WTC11 (cell line): ENCODE results near the gene HS1BP3. TPM values are rescaled to one million over a fixed set of nuclear protein-coding genes. Genes with fewer than 3 reads are reported as not detected.

ENCODE experiments used
- ATAC-seq: fragments of 200-7000 bp; cut with Tn5 transposase; 2 replicates; pipeline ENCODE4 v1.10.0; 2021; ENCODE audit warnings: mild to moderate bottlenecking, moderate library complexity
- CTCF ChIA-PET: fragments of 300-600 bp; sonication (Branson Sonifier 250); formaldehyde crosslinking; loops from one replicate; lab custom pipeline; 2021; ENCODE audit warnings: antibody characterized with exemption; lab: Charles Lee
- POLR2A ChIA-PET: fragments of 350-600 bp; sonication (Branson Sonifier 250); formaldehyde crosslinking; loops from one replicate; lab custom pipeline; 2021; ENCODE audit warnings: antibody characterized with exemption; lab: Charles Lee
- DNase-seq: peaks from one replicate; pipeline ENCODE4 v3.0.0; 2021; ENCODE audit warnings: low spot score
- H3K27ac Mint-ChIP-seq: 2 replicates; pipeline ENCODE4 v1.8.0; 2021; ENCODE audit warnings: mixed read lengths
- H3K27me3 Mint-ChIP-seq: 2 replicates; pipeline ENCODE4 v1.8.0; 2021; ENCODE audit warnings: low read depth, mild to moderate bottlenecking, moderate library complexity, mixed read lengths
- H3K36me3 Mint-ChIP-seq: 2 replicates; pipeline ENCODE4 v1.8.0; 2021; ENCODE audit warnings: mixed read lengths
- H3K4me1 Mint-ChIP-seq: 2 replicates; pipeline ENCODE4 v1.8.0; 2022; ENCODE audit warnings: mixed read lengths
- H3K4me3 Mint-ChIP-seq: 2 replicates; pipeline ENCODE4 v1.8.0; 2021; ENCODE audit warnings: mild to moderate bottlenecking, moderate library complexity, mixed read lengths
- H3K9me3 Mint-ChIP-seq: 2 replicates; pipeline ENCODE4 v1.8.0; 2021; ENCODE audit warnings: mixed read lengths
- ATF1 ChIP-seq: sonication (generic); formaldehyde crosslinking; IDR thresholded peaks from 2 replicates; pipeline ENCODE4 v1.8.1; 2023; ENCODE audit warnings: mild to moderate bottlenecking, moderate library complexity, missing genetic modification reagents
- CREM ChIP-seq: sonication (generic); formaldehyde crosslinking; IDR thresholded peaks from 2 replicates; pipeline ENCODE4 v1.8.1; 2022; ENCODE audit warnings: mild to moderate bottlenecking, missing genetic modification reagents, moderate library complexity
- FOXK1 ChIP-seq: sonication (generic); formaldehyde crosslinking; IDR thresholded peaks from 2 replicates; pipeline ENCODE4 v1.8.0; 2022; ENCODE audit warnings: mild to moderate bottlenecking, moderate library complexity, missing genetic modification reagents
- HMGA2 ChIP-seq: fragments of 250-450 bp; sonication (Bioruptor Pico); IDR thresholded peaks from 2 replicates; pipeline ENCODE4 v1.4.0; 2021; ENCODE audit warnings: mild to moderate bottlenecking, moderate library complexity
- JAZF1 ChIP-seq: fragments of 250-450 bp; sonication (Bioruptor Pico); IDR thresholded peaks from 2 replicates; pipeline ENCODE4 v1.9.0; 2021; ENCODE audit warnings: moderate library complexity, mild to moderate bottlenecking, inconsistent platforms
- JUN ChIP-seq: sonication (generic); formaldehyde crosslinking; IDR thresholded peaks from 2 replicates; pipeline ENCODE4 v1.8.0; 2023; ENCODE audit warnings: mild to moderate bottlenecking, missing genetic modification reagents
- NFE2L1 ChIP-seq: sonication (generic); formaldehyde crosslinking; IDR thresholded peaks from 2 replicates; pipeline ENCODE4 v1.8.1; 2023; ENCODE audit warnings: missing genetic modification reagents
- SMAD4 ChIP-seq: sonication (generic); formaldehyde crosslinking; IDR thresholded peaks from 2 replicates; pipeline ENCODE4 v1.8.0; 2022; ENCODE audit warnings: mild to moderate bottlenecking, missing genetic modification reagents
- SOX15 ChIP-seq: fragments of 250-450 bp; sonication (Bioruptor Pico); IDR thresholded peaks from 2 replicates; pipeline ENCODE4 v1.9.0; 2021; ENCODE audit warnings: mild to moderate bottlenecking
- SP1 ChIP-seq: sonication (generic); formaldehyde crosslinking; conservative IDR thresholded peaks from 2 replicates; pipeline ENCODE4 v1.8.1; 2022; ENCODE audit warnings: missing genetic modification reagents
- TEAD1 ChIP-seq: sonication (generic); formaldehyde crosslinking; IDR thresholded peaks from 2 replicates; pipeline ENCODE4 v1.8.0; 2022; ENCODE audit warnings: mild to moderate bottlenecking, missing genetic modification reagents
- ZBTB21 ChIP-seq: sonication (generic); formaldehyde crosslinking; IDR thresholded peaks from 2 replicates; pipeline ENCODE4 v1.8.1; 2023; ENCODE audit warnings: mild to moderate bottlenecking, missing genetic modification reagents, borderline replicate concordance
- ZNF121 ChIP-seq: sonication (generic); formaldehyde crosslinking; IDR thresholded peaks from 2 replicates; pipeline ENCODE4 v1.8.0; 2023; ENCODE audit warnings: missing genetic modification reagents
- ZNF138 ChIP-seq: sonication (generic); formaldehyde crosslinking; conservative IDR thresholded peaks from 2 replicates; pipeline ENCODE4 v1.8.1; 2022; ENCODE audit warnings: mild to moderate bottlenecking, moderate library complexity, missing genetic modification reagents
- ZNF219 ChIP-seq: sonication (generic); formaldehyde crosslinking; IDR thresholded peaks from 2 replicates; pipeline ENCODE4 v1.8.0; 2023; ENCODE audit warnings: missing genetic modification reagents, mild to moderate bottlenecking, borderline replicate concordance
- ZNF263 ChIP-seq: sonication (generic); formaldehyde crosslinking; IDR thresholded peaks from 2 replicates; pipeline ENCODE4 v1.8.1; 2022; ENCODE audit warnings: low read depth, mild to moderate bottlenecking, moderate library complexity, missing genetic modification reagents
- ZNF317 ChIP-seq: sonication (generic); formaldehyde crosslinking; IDR thresholded peaks from 2 replicates; pipeline ENCODE4 v1.8.1; 2023; ENCODE audit warnings: low read depth, mild to moderate bottlenecking, moderate library complexity, missing genetic modification reagents, borderline replicate concordance
- total RNA-seq: library from RNA; stranded (reverse); gene quantifications from 3 replicates; pipeline ENCODE4 v1.2.3, GENCODE V29; 2021
- TF ChIP-seq, protein P1 (sequence below): fragments of 250-450 bp; sonication (Bioruptor Pico); IDR thresholded peaks from 2 replicates; pipeline ENCODE4 v2.1.2; 2022; ENCODE audit warnings: mild to moderate bottlenecking, moderate library complexity
- TF ChIP-seq, protein P2 (sequence below): sonication (generic); formaldehyde crosslinking; IDR thresholded peaks from 2 replicates; pipeline ENCODE4 v1.8.1; 2022; ENCODE audit warnings: mild to moderate bottlenecking, missing genetic modification reagents, moderate library complexity, borderline replicate concordance
- TF ChIP-seq, protein P3 (sequence below): sonication (generic); formaldehyde crosslinking; IDR thresholded peaks from 2 replicates; pipeline ENCODE4 v1.8.1; 2023; ENCODE audit warnings: mild to moderate bottlenecking, missing genetic modification reagents
- TF ChIP-seq, protein P4 (sequence below): sonication (generic); formaldehyde crosslinking; IDR thresholded peaks from 2 replicates; pipeline ENCODE4 v1.8.1; 2023; ENCODE audit warnings: mild to moderate bottlenecking, missing genetic modification reagents, moderate library complexity
- TF ChIP-seq, protein P5 (sequence below): fragments of 250-450 bp; sonication (Bioruptor Pico); IDR thresholded peaks from 2 replicates; pipeline ENCODE4 v1.9.0; 2021; ENCODE audit warnings: mild to moderate bottlenecking, borderline replicate concordance
- TF ChIP-seq, protein P6 (sequence below): sonication (generic); formaldehyde crosslinking; IDR thresholded peaks from 2 replicates; pipeline ENCODE4 v1.8.1; 2023; ENCODE audit warnings: mild to moderate bottlenecking, missing genetic modification reagents, moderate library complexity
- TF ChIP-seq, protein P7 (sequence below): sonication (generic); formaldehyde crosslinking; IDR thresholded peaks from 2 replicates; pipeline ENCODE4 v1.8.0; 2023; ENCODE audit warnings: missing genetic modification reagents
- TF ChIP-seq, protein P8 (sequence below): sonication (generic); formaldehyde crosslinking; IDR thresholded peaks from 2 replicates; pipeline ENCODE4 v1.8.0; 2022; ENCODE audit warnings: mild to moderate bottlenecking, missing genetic modification reagents

Gene HS1BP3
- total RNA-seq, 1 experiment from 2014 or later, result 17.9 TPM

DNA sequence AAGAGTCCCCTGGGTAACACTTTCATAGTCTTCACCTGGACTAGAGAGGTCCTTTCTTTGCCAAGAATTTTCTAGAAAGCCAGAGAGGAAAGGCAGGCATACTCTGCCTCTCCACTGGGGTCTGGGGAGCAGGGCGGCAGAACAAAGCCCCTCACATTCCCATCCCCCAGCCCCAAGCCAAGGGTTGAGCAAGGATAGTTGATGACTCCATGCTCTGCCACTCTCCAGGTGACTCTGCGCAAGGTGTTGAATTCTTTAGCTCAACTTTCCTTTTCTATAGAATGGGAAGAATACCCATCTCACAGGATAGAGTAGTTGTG is 13.1 kb upstream of the HS1BP3 start:
- POLR2A ChIA-PET, result no interaction called here
- H3K36me3 Mint-ChIP-seq, result no peaks in the 10 kb centered on the region
- peaks cover 27% of the 10 kb centered on the region for H3K4me1 Mint-ChIP-seq
- TF ChIP-seq, protein P1, sequence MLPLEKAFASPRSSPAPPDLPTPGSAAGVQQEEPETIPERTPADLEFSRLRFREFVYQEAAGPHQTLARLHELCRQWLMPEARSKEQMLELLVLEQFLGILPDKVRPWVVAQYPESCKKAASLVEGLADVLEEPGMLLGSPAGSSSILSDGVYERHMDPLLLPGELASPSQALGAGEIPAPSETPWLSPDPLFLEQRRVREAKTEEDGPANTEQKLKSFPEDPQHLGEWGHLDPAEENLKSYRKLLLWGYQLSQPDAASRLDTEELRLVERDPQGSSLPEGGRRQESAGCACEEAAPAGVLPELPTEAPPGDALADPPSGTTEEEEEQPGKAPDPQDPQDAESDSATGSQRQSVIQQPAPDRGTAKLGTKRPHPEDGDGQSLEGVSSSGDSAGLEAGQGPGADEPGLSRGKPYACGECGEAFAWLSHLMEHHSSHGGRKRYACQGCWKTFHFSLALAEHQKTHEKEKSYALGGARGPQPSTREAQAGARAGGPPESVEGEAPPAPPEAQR (CRISPR knock-in tag), result no peak
- TF ChIP-seq ZNF219, result no peak
- TF ChIP-seq CREM (CRISPR knock-in tag), result no peak
- no peak for TF ChIP-seq NFE2L1 (CRISPR knock-in tag)
- no peak for TF ChIP-seq SP1 (CRISPR knock-in tag)
- no peak for TF ChIP-seq ZBTB21
- TF ChIP-seq TEAD1, result no peak
- TF ChIP-seq ATF1 (CRISPR knock-in tag), result no peak
- TF ChIP-seq ZNF317 (CRISPR knock-in tag), result no peak
- TF ChIP-seq, protein P2, sequence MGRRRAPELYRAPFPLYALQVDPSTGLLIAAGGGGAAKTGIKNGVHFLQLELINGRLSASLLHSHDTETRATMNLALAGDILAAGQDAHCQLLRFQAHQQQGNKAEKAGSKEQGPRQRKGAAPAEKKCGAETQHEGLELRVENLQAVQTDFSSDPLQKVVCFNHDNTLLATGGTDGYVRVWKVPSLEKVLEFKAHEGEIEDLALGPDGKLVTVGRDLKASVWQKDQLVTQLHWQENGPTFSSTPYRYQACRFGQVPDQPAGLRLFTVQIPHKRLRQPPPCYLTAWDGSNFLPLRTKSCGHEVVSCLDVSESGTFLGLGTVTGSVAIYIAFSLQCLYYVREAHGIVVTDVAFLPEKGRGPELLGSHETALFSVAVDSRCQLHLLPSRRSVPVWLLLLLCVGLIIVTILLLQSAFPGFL, result no peak
- no peak overlapping the region for H3K4me3 Mint-ChIP-seq
- no peak overlapping the region for H3K27ac Mint-ChIP-seq
- DNase-seq (no peak), ATAC-seq (no peak)
- CTCF ChIA-PET, result interaction anchor here (1.1 to 8.9 kb wide), 3 partner anchors 11 to 299 kb away, joined by 3 to 329 read pairs (median 46); partner anchors contain the start of gene HS1BP3
- no peaks in the 10 kb centered on the region for H3K9me3 Mint-ChIP-seq
- H3K27me3 Mint-ChIP-seq, result peaks cover 90% of the 10 kb centered on the region

DNA sequence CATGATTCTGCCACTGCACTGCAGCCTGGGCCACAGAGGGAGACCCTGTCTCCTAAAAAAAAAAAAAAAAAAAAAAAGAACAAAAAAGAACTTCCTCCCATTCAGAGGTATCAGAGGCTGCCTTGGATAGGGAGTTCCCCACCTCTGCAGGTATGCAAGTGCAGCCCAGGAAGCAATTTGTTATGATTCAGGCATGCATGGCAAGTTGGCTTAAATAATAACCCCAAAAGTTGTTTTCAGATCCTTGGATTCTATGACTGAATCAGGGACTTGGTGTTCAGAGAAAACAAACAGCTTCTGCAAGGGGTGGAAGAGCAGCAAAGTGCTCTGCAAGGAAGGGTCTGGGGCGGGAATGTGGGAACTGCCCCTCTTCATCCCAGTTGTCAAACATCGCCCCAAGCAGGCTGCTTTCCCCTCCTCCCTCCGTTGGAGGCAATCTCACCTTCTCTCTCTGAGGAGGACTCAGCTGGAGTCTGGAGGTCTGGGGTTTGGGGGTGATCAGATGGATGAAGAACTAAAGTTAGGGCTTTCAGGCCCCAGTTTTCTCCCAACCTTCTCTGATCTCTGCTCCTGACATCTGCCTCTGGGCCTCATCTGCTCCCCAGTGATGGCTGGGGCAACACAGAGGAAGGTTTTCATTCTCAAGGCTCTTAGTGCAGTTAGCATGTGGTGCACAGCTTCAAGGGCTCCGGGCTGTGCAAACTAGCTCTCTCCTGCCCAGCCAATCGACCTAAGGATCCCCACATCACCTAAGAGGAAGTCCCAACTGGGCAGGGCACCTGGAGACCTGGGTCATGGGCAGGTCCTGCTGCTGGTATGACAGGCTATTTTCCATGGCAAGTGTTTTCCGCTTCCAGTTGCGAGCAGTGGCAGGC is 12.5 kb upstream of the HS1BP3 start:
- no peak overlapping the region for H3K4me3 Mint-ChIP-seq
- DNase-seq (no peak), ATAC-seq (no peak)
- CTCF ChIA-PET, result interaction anchor here (1.1 to 8.9 kb wide), 3 partner anchors 11 to 300 kb away, joined by 3 to 329 read pairs (median 46); partner anchors contain the start of gene HS1BP3
- peaks cover 27% of the 10 kb centered on the region for H3K4me1 Mint-ChIP-seq
- no peaks in the 10 kb centered on the region for H3K9me3 Mint-ChIP-seq
- H3K36me3 Mint-ChIP-seq, result no peaks in the 10 kb centered on the region
- peaks cover 84% of the 10 kb centered on the region for H3K27me3 Mint-ChIP-seq
- no peak overlapping the region for H3K27ac Mint-ChIP-seq
- POLR2A ChIA-PET, result no interaction called here
- TF ChIP-seq SMAD4 (CRISPR knock-in tag) (no peak), JUN (CRISPR knock-in tag) (no peak), ZNF121 (CRISPR knock-in tag) (no peak), SOX15 (CRISPR knock-in tag) (no peak), ZNF138 (no peak), ZNF263 (CRISPR knock-in tag) (no peak), JAZF1 (CRISPR knock-in tag) (no peak), FOXK1 (CRISPR knock-in tag) (no peak), HMGA2 (CRISPR knock-in tag) (no peak)
- TF ChIP-seq, protein P3, sequence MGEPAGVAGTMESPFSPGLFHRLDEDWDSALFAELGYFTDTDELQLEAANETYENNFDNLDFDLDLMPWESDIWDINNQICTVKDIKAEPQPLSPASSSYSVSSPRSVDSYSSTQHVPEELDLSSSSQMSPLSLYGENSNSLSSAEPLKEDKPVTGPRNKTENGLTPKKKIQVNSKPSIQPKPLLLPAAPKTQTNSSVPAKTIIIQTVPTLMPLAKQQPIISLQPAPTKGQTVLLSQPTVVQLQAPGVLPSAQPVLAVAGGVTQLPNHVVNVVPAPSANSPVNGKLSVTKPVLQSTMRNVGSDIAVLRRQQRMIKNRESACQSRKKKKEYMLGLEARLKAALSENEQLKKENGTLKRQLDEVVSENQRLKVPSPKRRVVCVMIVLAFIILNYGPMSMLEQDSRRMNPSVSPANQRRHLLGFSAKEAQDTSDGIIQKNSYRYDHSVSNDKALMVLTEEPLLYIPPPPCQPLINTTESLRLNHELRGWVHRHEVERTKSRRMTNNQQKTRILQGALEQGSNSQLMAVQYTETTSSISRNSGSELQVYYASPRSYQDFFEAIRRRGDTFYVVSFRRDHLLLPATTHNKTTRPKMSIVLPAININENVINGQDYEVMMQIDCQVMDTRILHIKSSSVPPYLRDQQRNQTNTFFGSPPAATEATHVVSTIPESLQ (CRISPR knock-in tag), result no peak
- TF ChIP-seq, protein P4, sequence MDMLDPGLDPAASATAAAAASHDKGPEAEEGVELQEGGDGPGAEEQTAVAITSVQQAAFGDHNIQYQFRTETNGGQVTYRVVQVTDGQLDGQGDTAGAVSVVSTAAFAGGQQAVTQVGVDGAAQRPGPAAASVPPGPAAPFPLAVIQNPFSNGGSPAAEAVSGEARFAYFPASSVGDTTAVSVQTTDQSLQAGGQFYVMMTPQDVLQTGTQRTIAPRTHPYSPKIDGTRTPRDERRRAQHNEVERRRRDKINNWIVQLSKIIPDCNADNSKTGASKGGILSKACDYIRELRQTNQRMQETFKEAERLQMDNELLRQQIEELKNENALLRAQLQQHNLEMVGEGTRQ (CRISPR knock-in tag), result no peak
- TF ChIP-seq, protein P5, sequence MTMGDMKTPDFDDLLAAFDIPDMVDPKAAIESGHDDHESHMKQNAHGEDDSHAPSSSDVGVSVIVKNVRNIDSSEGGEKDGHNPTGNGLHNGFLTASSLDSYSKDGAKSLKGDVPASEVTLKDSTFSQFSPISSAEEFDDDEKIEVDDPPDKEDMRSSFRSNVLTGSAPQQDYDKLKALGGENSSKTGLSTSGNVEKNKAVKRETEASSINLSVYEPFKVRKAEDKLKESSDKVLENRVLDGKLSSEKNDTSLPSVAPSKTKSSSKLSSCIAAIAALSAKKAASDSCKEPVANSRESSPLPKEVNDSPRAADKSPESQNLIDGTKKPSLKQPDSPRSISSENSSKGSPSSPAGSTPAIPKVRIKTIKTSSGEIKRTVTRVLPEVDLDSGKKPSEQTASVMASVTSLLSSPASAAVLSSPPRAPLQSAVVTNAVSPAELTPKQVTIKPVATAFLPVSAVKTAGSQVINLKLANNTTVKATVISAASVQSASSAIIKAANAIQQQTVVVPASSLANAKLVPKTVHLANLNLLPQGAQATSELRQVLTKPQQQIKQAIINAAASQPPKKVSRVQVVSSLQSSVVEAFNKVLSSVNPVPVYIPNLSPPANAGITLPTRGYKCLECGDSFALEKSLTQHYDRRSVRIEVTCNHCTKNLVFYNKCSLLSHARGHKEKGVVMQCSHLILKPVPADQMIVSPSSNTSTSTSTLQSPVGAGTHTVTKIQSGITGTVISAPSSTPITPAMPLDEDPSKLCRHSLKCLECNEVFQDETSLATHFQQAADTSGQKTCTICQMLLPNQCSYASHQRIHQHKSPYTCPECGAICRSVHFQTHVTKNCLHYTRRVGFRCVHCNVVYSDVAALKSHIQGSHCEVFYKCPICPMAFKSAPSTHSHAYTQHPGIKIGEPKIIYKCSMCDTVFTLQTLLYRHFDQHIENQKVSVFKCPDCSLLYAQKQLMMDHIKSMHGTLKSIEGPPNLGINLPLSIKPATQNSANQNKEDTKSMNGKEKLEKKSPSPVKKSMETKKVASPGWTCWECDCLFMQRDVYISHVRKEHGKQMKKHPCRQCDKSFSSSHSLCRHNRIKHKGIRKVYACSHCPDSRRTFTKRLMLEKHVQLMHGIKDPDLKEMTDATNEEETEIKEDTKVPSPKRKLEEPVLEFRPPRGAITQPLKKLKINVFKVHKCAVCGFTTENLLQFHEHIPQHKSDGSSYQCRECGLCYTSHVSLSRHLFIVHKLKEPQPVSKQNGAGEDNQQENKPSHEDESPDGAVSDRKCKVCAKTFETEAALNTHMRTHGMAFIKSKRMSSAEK, result no peak
- TF ChIP-seq, protein P6, sequence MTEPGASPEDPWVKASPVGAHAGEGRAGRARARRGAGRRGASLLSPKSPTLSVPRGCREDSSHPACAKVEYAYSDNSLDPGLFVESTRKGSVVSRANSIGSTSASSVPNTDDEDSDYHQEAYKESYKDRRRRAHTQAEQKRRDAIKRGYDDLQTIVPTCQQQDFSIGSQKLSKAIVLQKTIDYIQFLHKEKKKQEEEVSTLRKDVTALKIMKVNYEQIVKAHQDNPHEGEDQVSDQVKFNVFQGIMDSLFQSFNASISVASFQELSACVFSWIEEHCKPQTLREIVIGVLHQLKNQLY (CRISPR knock-in tag), result no peak
- TF ChIP-seq, protein P7, sequence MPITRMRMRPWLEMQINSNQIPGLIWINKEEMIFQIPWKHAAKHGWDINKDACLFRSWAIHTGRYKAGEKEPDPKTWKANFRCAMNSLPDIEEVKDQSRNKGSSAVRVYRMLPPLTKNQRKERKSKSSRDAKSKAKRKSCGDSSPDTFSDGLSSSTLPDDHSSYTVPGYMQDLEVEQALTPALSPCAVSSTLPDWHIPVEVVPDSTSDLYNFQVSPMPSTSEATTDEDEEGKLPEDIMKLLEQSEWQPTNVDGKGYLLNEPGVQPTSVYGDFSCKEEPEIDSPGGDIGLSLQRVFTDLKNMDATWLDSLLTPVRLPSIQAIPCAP (CRISPR knock-in tag), result no peak
- TF ChIP-seq, protein P8, sequence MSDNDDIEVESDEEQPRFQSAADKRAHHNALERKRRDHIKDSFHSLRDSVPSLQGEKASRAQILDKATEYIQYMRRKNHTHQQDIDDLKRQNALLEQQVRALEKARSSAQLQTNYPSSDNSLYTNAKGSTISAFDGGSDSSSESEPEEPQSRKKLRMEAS, result no peak
